Dermis microvascular lymphatic vessel endothelial cell (primary cell): ENCODE measurements around the gene CLSTN2. TPM values are rescaled to one million over a fixed set of nuclear protein-coding genes. Genes with fewer than 3 reads are reported as not detected.

Experiments used
- DNase-seq, 2 donors: peaks; one replicate each; pipeline versions ENCODE4 v3.0.0 to v3.0.0-alpha.2; 2010; ENCODE audit warnings: low read depth in 2 of 2
- total RNA-seq: library from RNA; depleted of rRNA; stranded (reverse); fragments of >200 nt; gene quantifications from 2 replicates; pipeline ENCODE4 v1.2.1, GENCODE V29; 2014

CLSTN2 gene
- total RNA-seq, 1 donor from 2014 or later = under 0.01 TPM

- DNase-seq = peak; percentile 69 to 90
These were observed 485.8 kb downstream of the CLSTN2 start for GRCh38 chr3:140420621-140421357.

GRCh38 chr3:140421884-140422283 lies 486.9 kb downstream of the CLSTN2 start:
- no peak for DNase-seq

GRCh38 chr3:140423146-140423545 lies 488.2 kb downstream of the CLSTN2 start:
- no peak for DNase-seq

GRCh38 chr3:140423574-140423973 lies 488.6 kb downstream of the CLSTN2 start:
- peak in 1 of 2 donors; percentile 16 for DNase-seq

GRCh38 chr3:140424211-140424610 lies 489.2 kb downstream of the CLSTN2 start:
- DNase-seq = no peak

- DNase-seq = no peak
These were observed 489.7 kb downstream of the CLSTN2 start for GRCh38 chr3:140424726-140425125.

GRCh38 chr3:140427786-140428185 lies 492.8 kb downstream of the CLSTN2 start:
- no peak for DNase-seq

GRCh38 chr3:140428380-140428779 lies 493.4 kb downstream of the CLSTN2 start:
- no peak for DNase-seq

GRCh38 chr3:140429791-140430190 lies 494.8 kb downstream of the CLSTN2 start:
- DNase-seq = no peak

GRCh38 chr3:140430494-140430893 lies 495.5 kb downstream of the CLSTN2 start:
- no peak for DNase-seq

GRCh38 chr3:140432229-140432669 lies 497.3 kb downstream of the CLSTN2 start:
- DNase-seq = peak in 1 of 2 donors; percentile 59

GRCh38 chr3:140433431-140433830 lies 498.4 kb downstream of the CLSTN2 start:
- DNase-seq = no peak

GRCh38 chr3:140434261-140434905 lies 499.4 kb downstream of the CLSTN2 start:
- DNase-seq = no peak

- DNase-seq = no peak
These were observed 501.4 kb downstream of the CLSTN2 start for GRCh38 chr3:140436421-140436820.

GRCh38 chr3:140438736-140439470 lies 503.9 kb downstream of the CLSTN2 start:
- no peak for DNase-seq

GRCh38 chr3:140439527-140439926 lies 504.5 kb downstream of the CLSTN2 start:
- no peak for DNase-seq

GRCh38 chr3:140440446-140440845 lies 505.5 kb downstream of the CLSTN2 start:
- peak in 1 of 2 donors; percentile 24 for DNase-seq

- DNase-seq = peak in 1 of 2 donors; percentile 78
These were observed 506.0 kb downstream of the CLSTN2 start for GRCh38 chr3:140441006-140441405.

- DNase-seq = no peak
These were observed 507.6 kb downstream of the CLSTN2 start for GRCh38 chr3:140442621-140443020.

GRCh38 chr3:140443073-140443472 lies 508.1 kb downstream of the CLSTN2 start:
- peak in 1 of 2 donors; percentile 45 for DNase-seq

GRCh38 chr3:140443806-140444205 lies 508.8 kb downstream of the CLSTN2 start:
- DNase-seq = no peak

- no peak for DNase-seq
These were observed 511.7 kb downstream of the CLSTN2 start for GRCh38 chr3:140446734-140447133.
